Activated CD4-positive, alpha-beta T cell treated with anti-CD3 and anti-CD28 coated beads for 1 hour (primary cell): ENCODE measurements around the gene PAN3.
A peak's percentile ranks its signal among the peaks of the same experiment; 100 is the strongest.
"Not testable (repeated sequence)": the region's sequence is repeated elsewhere in the genome, so short reads cannot be mapped to it uniquely, and the experiment has no call there.

Experiments
- DNase-seq: peaks from one replicate; pipeline ENCODE4 v3.0.0-alpha.2; 2020

The PAN3 gene

GRCh38 chr13:28138012-28138755 lies at the start of gene PAN3:
Gene PAN3, plus strand, starts transcription at chr13:28138545. Its CDS starts 113 bp downstream, at chr13:28138658.
- DNase-seq = peak; percentile 89

GRCh38 chr13:28089065-28089464 lies 49.3 kb upstream of the PAN3 start:
- DNase-seq = no peak

DNA sequence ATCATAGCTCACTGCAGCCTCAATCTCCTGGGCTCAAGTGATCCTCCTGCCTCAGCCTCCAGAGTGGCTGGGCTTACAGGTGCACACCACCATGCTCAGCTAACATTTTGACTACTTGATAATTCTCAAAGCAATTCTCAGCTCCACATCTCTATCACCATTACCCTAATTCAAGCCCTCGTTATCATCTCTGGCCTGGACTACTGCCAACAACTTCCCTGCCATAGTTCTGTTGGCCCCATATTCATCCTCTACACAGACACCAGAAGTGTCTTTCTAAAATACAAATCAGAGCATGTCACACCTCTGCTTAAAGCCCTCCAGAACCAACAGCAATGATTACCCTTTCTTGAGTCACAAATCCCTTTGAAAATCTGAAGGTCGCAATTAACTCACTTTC lies 45.9 kb upstream of the PAN3 start:
- DNase-seq = no peak

DNA sequence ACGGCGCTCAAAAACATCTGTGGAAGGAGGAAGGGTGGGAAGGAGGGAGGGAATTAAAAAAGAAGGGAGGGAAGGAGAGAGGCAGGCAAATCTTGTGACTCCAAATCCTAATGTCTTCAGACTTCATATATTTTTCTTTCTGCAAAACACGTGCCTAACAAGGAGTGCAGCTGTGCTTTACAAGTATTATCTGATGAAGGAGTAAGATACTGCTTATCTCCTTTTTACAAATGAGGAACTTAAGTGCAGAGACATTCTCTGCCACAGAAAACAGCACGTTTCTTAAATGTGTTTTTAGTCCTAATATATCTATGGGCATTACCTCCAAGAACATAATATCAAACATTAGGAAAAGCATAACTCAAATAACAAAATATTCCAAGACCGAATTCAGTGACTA lies 44.5 kb upstream of the PAN3 start:
- DNase-seq = no peak

DNA sequence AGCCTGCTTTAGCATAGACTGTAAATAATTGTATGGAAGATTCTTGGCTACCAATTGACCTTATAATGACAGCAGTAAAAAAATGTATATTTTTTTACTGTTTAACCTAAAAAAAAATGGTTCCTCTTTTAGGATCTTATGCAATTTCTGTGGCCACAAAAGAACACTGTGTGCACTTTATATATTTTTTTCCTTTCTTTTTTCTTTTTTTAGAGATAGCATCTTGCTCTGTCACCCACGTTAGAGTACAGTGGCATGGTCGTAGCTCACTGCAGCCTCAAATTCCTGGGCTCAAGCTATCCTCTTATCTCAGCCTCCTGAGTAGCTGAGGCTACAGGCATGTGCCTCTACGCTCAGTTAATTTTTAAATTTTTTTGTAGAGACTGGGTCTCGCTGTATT lies 44.0 kb upstream of the PAN3 start:
- no peak for DNase-seq

DNA sequence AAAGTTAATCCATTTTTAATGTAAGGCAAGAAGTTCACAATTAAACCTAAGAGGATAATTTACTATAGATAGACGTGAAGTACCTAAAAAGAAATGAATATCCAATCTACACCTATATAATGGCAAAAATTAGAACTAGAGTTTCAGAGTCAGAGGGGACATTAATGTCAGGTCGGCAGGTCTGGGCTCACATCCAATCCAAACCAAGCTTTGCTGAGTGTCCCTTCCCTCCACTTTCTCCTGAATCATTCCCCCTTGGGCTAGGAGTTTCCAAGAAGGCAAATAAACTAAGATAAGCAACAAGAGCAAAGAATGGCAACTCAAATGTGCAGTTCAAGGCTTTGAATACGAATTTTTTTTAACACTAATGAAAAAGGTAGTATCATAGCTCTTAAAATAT lies 40.8 kb upstream of the PAN3 start:
- DNase-seq = no peak

DNA sequence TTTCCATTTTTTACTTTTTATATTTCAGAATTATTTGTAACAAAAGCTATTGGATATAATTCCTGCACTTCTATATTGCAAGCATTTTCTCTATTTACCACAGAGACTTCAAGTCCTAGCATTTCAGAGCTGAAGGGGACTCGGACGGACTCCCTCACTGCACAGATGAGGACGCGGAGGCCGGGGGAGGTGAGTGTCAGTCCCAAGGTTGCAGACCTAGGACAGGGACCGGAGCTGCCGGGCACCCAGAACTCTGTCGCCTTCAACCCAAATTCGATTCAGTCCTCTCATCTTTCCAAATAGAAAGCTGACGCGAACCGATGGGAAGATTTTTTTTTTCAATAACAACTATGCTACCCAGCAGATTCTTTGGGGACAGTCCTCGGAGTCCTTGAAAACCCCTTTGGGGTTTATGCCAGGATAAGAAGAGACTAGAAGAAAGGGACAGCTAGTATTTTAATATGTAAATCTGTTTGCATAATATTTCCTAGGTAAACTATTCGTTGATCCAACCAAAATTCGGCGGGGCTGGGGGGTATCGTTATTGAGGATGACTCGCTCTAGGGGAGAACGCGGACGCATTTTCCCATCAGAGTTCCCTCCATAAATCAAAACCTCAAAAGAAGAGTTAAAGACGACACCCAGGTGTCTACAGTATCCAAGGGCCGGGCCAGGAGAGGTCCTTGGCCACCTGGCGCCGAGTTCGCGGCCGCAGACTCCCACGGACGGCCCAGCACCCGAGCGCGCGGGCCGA lies 38.8 kb upstream of the PAN3 start:
- no peak for DNase-seq

DNA sequence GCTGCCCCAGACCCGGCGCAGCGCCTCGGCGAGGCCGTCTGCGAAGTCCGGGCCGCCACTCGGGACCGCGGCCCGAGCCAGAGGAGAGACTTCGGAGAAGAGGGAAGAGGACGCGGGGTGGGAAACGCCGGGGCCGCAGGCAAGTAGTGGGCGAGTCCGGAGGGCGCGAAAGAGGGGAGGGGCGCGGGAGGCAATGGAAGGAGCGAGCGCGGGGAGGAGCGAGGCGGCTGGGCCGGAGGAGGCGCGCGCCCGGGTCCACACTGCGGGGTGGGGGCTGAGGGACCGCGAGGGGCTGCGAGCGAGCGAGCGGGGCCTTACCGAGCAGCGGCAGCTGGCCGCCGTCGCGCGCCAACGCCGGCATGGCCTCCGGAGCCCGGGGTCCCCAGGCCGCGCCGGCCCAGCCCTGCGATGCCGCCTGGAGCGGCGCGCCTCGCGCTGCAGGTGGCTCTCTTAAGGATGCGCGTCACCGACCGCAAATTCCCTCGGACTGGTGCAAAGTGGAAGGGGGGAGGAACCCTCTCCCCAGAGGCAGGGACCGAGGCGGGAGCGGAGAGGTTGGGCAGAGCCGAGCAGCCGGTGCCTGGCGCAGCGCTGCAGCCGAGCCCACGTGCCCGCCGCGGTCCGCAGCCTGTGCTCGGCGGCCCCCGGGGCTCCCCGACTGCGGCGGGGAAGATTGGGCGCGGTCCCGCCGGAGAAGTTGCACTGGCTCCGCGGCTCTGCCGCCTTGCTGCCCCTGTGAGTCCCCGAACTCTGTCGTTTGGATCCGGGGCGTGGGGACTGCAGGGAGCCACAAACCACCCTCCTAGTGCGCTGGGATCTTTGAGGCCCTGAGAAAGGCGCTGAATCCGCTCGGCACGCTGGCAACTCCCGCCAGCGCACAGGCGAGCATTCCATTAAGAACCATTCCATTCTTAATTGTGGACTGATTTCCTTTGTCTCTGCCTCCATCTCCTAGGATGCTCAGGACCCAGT lies 37.9 kb upstream of the PAN3 start, which contains the start of gene FLT3:
TSS of gene FLT3 (minus strand) at position 427 of the 972 bp plus-strand sequence. CDS start at position 361, 66 bp downstream.
- DNase-seq = no peak

- DNase-seq = not testable (repeated sequence)
These were observed 36.5 kb upstream of the PAN3 start for GRCh38 chr13:28101886-28102285.

DNA sequence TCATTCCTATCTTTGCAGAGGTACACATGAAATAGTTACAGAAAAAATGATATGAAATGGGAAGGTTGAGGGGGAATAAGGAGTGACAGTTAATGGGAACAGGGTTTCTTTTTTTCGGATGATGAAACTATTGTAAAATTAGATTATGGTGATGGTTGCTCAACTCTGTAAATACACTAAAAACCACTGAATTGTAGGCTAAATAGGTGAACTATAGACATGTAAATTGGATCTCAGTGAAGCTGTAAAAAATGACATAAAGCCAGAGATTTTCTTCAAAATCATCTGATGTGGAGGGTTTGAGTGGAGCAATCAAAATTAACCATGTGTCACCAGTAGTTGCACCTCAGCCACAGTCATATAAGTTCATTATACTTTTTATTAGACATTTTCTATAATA lies 31.4 kb upstream of the PAN3 start:
- DNase-seq = no peak

GRCh38 chr13:28110414-28110813 lies 27.9 kb upstream of the PAN3 start:
- no peak for DNase-seq

DNA sequence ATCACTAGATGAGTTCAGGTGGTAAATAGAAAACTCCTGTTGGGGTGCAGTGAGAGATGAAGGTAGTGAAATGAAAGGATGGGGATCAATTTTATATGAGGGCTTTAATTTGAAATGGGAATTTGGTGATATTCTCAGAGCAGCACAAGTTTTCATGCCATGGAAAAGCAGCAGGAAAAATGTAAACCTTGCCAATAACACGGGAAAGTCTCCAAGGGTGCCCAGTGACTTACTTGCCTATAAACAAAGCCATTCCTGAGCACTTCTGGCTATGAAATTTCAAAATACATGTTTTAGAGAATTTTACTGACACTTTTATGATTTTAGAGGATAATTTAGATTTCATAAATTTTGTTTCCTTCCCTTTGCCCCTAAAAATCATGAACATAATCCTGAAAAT lies 21.6 kb upstream of the PAN3 start:
- DNase-seq = no peak

- no peak for DNase-seq
These were observed 20.5 kb upstream of the PAN3 start for GRCh38 chr13:28117689-28118377.

GRCh38 chr13:28120317-28120716 lies 18.0 kb upstream of the PAN3 start:
- DNase-seq = no peak

GRCh38 chr13:28121224-28121623 lies 17.1 kb upstream of the PAN3 start:
- no peak for DNase-seq

DNA sequence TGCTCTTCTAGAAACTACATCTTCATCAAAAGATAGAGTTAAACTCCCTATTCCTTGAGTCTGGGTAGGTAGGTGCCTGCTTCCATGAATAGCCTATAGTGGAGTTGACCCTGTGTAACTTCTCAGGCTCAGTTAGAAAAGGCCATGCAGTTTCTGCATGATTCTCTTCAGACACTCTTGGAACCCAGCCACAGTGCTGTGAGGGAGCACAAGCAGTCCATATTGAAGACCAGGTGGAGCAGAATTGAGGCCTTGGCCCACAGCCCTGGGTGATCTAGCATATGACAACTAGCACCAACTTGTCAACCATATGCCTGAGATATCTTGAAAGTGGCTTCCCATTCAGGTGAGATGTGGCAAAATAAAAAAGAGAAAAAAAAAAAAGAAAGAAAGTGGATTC lies 10.3 kb upstream of the PAN3 start:
- no peak for DNase-seq

DNA sequence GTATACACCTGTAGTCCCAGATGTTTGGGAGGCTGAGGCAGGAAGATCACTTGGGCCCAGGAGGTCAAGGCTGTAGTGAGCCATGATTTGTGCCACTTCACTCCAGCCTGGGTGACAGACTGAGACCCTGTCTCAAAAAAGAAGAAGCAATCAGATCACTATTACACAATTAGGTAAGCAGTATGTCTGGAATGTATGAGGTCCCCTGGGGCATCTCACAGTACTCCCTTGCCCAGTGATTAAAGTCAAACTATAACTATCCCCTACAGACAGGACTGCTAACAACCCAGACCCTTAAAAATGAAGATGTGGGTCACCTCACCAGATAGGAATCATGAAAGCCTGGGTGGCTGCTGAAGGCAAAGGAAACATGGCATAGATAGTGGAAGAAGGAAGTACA lies 9.4 kb upstream of the PAN3 start:
- no peak for DNase-seq

GRCh38 chr13:28129911-28130693 lies 8.2 kb upstream of the PAN3 start:
- no peak for DNase-seq

- DNase-seq = no peak
These were observed 6.7 kb upstream of the PAN3 start for GRCh38 chr13:28131646-28132045.

DNA sequence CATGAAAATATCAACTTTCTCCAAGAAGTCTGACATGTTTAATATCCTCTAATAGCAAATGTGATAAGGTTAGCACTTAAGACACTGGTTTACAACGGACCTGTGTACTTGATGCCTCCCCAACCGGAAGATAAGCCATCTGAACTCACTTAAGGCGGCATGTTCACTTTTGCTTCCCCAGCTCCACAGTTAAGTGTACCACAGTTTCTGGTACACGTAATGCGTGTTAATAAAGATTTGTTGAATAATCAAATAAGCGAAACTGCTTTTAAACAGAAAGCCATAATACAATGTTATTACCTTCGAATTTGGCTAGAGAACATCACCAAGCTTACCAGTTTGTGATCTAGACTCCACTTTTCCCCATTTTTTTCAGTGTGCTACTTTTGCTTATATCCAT lies 1.4 kb upstream of the PAN3 start:
- DNase-seq = no peak

GRCh38 chr13:28137596-28137995 lies 749 bp upstream of the PAN3 start:
- no peak for DNase-seq
